LNCaP clone FGC (cell line): ENCODE measurements around the gene ARHGAP22.
"Not testable (repeated sequence)": the region's sequence is repeated elsewhere in the genome, so short reads cannot be mapped to it uniquely, and the experiment has no call there.

Experiments
- DNase-seq: peaks from one replicate; pipeline ENCODE4 v3.0.0-alpha.2; 2011; ENCODE audit warnings: low read depth
- H3K4me3 ChIP-seq: 2 replicates; pipeline ENCODE4 v1.5.1; 2011; ENCODE audit warnings: mild to moderate bottlenecking, low read depth, low read length, control low read depth
- CTCF ChIP-seq: IDR thresholded peaks from 2 replicates; pipeline ENCODE4 v1.5.1; 2012; ENCODE audit warnings: mild to moderate bottlenecking; ENCODE audit not compliant: control insufficient read depth, insufficient read depth; ENCODE audit errors: extremely low read depth

The ARHGAP22 gene

DNA sequence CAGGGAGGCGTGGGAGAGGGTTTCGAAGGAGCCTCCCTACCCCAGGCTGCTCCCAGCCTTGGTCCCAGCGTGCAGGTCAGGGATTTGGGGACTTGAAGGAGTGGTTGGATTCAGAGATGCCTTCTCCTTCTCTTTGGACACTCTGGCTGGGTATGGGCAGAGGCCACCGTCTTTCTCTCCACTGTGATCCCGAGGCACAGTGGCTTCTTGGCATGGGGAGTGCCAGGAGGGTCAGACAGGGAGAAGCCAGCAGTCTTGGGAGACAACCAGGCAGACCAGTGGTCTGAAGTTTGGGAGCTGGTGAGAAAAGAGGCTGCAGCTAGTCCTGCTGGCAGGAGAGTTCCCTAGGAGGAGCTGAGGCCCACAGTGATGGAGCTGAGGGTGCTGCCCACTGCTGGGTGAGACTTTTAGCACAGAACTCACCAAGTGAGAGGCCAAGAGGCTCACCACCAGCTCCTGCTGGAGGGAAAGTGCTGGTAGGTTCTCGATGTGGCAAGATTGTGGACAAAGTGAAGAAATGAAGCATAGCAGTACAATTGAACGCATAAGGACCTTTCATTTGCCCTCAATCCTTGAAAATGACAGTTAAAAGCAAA, 44.6 kb upstream of the ARHGAP22 start:
- no peak overlapping the region for H3K4me3 ChIP-seq
- no peak for TF ChIP-seq CTCF
- DNase-seq, result no peak

DNA sequence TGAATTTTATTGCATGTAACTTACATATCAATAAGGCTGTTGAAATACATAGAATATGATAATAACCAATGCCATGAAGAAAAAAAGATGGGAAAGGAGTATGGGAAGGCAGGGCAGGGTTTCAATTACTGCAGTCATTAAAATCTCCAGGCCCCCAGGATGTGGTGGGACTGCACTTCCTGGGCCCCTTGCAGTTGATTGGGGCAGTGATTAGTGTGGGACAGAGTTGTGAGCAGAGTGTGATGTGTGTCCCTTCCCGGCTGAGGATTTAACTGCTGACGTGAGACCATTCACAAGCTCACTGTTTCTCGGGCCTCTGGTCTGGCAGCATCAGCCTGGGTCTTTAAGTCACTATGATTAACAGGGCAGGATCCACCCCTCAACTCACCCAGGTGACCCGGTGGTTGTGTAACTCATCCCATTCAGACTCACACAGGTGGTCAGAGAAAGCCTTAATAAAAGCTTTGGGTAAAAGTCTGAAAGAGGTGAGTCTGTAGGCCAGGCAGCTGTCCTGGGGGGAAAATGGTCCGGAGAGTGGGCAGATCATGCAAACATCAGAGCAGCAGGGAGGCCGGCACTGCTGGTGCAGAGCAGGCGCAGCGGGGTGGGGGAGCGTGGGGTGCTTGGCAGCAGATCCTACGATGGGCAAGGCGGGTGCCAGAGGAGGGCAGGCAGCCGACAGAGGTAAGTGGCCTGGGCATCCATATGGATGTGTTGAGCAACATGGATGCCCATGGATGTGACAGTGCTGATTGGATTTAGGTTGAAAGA, 43.5 kb upstream of the ARHGAP22 start:
- DNase-seq, result no peak
- no peak overlapping the region for H3K4me3 ChIP-seq
- TF ChIP-seq CTCF, result no peak

GRCh38 chr10:48647073-48647472, 42.2 kb upstream of the ARHGAP22 start:
- not testable (repeated sequence) for DNase-seq, H3K4me3 ChIP-seq

- no peak for TF ChIP-seq CTCF
- DNase-seq, result no peak
- H3K4me3 ChIP-seq, result no peak overlapping the region
Observed at GRCh38 chr10:48645600-48645999, 40.7 kb upstream of the ARHGAP22 start.

DNA sequence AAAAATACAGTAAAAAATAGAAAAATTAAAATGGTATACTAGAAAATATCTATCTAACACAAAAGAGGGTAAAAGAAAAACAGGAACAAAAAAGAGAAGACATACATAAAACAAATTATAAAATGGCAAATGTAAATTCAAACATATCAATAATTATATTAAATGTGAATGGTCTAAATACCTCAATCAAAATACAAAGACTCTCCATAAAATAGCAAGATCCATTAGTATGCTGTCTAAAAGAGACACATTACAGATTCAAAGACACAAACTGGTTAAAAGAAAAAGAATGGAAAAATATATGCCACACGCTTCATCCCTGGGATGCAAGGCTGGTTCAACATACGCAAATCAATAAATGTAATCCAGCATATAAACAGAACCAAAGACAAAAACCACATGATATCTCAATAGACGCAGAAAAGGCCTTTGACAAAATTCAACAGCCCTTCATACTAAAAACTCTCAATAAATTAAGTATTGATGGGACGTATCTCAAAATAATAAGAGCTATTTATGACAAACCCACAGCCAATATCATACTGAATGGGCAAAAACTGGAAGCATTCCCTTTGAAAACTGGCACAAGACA, 36.3 kb upstream of the ARHGAP22 start:
- H3K4me3 ChIP-seq, DNase-seq: not testable (repeated sequence)

DNA sequence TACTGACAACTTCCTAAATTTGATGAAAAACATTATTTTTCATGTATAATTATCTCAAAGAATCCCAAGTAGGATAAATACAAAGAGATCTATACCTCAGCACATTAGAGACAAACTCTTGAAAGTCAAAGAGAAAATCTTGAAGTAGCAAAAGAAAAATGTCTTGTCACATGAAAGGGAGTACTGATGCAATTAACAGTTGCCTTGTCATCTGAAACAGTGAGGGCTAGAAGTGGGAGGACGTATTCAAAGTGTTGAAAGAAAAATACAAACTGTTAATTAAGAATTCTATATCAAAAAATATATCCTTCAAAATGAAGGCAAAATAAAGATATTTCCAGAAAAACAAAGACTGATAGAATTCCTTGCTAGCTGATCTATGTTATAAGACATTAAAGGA, 35.5 kb upstream of the ARHGAP22 start:
- no peak for DNase-seq
- no peak for TF ChIP-seq CTCF
- no peak overlapping the region for H3K4me3 ChIP-seq

DNA sequence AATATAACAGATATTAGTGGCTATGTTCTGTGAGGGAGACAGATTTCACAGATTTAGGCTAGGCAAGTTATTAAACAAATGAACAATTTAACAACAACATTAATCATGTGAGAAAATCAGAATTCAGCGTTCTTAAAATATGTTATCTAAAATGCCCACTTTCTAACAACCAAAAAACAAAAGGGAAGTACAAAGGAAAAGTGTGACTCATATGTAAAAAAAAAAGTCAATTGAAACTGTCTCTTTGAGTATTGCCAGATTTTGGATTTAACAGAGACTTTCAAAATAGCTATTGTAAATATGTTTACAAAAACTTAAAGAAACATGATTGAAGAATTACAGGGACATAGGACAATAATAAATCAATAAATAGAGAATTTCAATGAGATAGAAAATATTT, 34.8 kb upstream of the ARHGAP22 start:
- no peak for TF ChIP-seq CTCF
- DNase-seq, result no peak
- no peak overlapping the region for H3K4me3 ChIP-seq
